ENCODE data around the gene PSMB7.

The PSMB7 gene

DNA sequence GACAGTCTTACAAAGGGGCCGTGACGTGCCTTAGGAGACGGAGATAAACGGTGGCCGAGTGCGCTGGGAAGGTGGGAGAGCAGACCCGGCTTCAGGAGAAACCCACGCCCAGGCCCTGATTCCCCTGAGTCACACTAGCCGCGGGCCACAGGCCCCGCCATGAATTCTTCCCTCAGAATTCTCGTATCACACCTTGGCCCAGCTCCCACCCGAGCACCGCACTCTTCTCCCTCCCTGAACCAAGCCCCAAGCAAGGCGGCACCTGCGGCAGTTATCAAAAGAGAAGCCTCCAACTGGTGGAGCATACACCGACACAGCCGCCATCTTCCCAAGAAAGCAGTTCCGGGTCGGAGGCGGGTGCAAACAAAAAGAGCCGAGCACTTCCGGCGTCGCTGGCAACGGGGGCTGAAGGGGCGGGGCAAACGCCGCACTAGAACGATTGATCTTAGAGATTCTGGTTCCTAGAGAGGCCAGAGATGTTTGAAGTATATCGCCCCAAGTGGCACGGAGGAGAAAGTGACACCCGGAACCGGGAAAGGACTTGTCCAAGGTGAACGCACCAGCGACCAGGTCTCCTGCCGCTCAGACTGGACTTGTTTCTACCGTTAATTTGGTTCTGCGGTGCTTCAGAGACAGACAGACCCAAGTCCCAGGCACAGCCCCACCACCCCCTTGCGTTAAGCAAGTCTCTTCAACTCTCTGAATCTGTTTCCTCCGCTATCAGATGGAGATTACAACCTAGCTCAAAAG is at the start of gene PSMB7:
TSS of gene PSMB7 (minus strand) at position 341 of the 750 bp plus-strand sequence. CDS start at position 324, 17 bp downstream.
- ChIA-PET POLR2A (no interaction called here), CTCF (interaction anchor here (1.0 to 2.5 kb wide), 6 partner anchors 10 to 122 kb away, joined by 3 to 10 read pairs (median 5); no protein-coding TSS in a partner anchor)
- TF ChIP-seq, protein P1, sequence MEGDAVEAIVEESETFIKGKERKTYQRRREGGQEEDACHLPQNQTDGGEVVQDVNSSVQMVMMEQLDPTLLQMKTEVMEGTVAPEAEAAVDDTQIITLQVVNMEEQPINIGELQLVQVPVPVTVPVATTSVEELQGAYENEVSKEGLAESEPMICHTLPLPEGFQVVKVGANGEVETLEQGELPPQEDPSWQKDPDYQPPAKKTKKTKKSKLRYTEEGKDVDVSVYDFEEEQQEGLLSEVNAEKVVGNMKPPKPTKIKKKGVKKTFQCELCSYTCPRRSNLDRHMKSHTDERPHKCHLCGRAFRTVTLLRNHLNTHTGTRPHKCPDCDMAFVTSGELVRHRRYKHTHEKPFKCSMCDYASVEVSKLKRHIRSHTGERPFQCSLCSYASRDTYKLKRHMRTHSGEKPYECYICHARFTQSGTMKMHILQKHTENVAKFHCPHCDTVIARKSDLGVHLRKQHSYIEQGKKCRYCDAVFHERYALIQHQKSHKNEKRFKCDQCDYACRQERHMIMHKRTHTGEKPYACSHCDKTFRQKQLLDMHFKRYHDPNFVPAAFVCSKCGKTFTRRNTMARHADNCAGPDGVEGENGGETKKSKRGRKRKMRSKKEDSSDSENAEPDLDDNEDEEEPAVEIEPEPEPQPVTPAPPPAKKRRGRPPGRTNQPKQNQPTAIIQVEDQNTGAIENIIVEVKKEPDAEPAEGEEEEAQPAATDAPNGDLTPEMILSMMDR (IDR thresholded peaks at IDR 0.05; ENCODE audit: control extremely low read depth, extremely low read depth, low read depth, missing control alignments), result peak; percentile 69
- DNase-seq (ENCODE audit: extremely low spot score), result peak; percentile 95

- ChIA-PET POLR2A (no interaction called here), CTCF (interaction anchor here (0.8 to 1.5 kb wide), 2 partner anchors 15 to 21 kb away, joined by 3 to 4 read pairs; no protein-coding TSS in a partner anchor)
- TF ChIP-seq, protein P1 (IDR thresholded peaks at IDR 0.05; ENCODE audit: control extremely low read depth, extremely low read depth, low read depth, missing control alignments), result no peak
- DNase-seq (ENCODE audit: extremely low spot score), result no peak
These were observed 47.5 kb upstream of the PSMB7 start for GRCh38 chr9:124462739-124463138.

GRCh38 chr9:124458441-124458840 is 43.2 kb upstream of the PSMB7 start:
- ChIA-PET CTCF (interaction anchor here (1.3 kb wide), 1 partner anchor 11 kb away, joined by 5 read pairs; no protein-coding TSS in a partner anchor), POLR2A (no interaction called here)
- DNase-seq (ENCODE audit: extremely low spot score), result no peak
- TF ChIP-seq, protein P1 (IDR thresholded peaks at IDR 0.05; ENCODE audit: control extremely low read depth, extremely low read depth, low read depth, missing control alignments), result no peak

- TF ChIP-seq, protein P1 (IDR thresholded peaks at IDR 0.05; ENCODE audit: control extremely low read depth, extremely low read depth, low read depth, missing control alignments), result no peak
- DNase-seq (ENCODE audit: extremely low spot score), result no peak
- ChIA-PET POLR2A (no interaction called here), CTCF (interaction anchor here (1.3 kb wide), 1 partner anchor 9 kb away, joined by 3 read pairs; no protein-coding TSS in a partner anchor)
These were observed 42.7 kb upstream of the PSMB7 start for GRCh38 chr9:124457887-124458431.

DNA sequence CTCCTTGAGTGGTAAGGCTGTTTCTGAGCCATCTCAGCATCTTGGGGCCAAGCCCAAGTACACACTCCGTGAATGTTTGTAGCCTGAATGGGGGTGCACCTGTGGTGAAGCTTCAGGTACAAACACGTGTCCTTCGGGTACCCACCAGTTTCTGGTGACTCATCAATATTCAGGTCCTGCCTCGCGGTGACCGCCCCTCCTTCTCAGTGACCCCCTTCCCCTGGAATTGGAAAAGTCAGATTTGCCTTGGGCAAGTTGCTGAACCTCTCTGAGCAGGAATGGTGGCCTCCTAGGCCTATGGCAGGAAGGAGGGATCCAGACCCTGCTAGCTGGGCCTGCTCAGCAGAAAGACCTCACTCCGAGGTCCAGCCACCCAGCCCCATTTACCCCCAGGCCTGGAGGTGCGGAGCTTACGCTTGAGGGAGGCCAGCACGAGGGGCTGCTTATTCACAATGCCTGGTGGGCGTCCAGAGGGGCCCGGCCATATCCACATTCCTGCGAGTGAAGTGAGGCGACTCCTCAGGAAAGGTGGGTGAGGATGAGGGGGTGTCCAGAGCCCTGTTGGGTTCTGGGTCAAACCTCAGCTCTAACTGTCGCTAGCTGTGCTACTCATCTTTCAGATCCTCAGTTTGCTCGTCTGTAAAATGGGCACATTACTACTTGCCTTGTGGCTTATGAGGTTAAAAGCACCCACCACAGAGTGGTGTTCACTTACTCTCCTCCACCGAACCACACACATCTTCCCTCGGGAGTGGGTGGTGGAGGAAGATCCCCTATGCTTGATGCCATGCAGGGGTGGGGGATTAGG is 42.0 kb upstream of the PSMB7 start:
- ChIA-PET CTCF (interaction anchor here (0.8 to 1.3 kb wide), 2 partner anchors 8 to 11 kb away, joined by 3 to 4 read pairs; no protein-coding TSS in a partner anchor), POLR2A (no interaction called here)
- TF ChIP-seq, protein P1 (IDR thresholded peaks at IDR 0.05; ENCODE audit: control extremely low read depth, extremely low read depth, low read depth, missing control alignments), result no peak
- DNase-seq (ENCODE audit: extremely low spot score), result no peak

Measured in GM10248 (cell line).